Measurements from ENCODE around the gene SLC33A1. TPM values are rescaled to one million over a fixed set of nuclear protein-coding genes. Genes with fewer than 3 reads are reported as not detected.
A peak's percentile ranks its signal among the peaks of the same experiment; 100 is the strongest.
"Not testable (repeated sequence)": the region's sequence is repeated elsewhere in the genome, so short reads cannot be mapped to it uniquely, and the experiment has no call there.

The SLC33A1 gene
- polyA plus RNA-seq, 12 donors, result 13.1 to 20.8 (median 17.6) TPM; not detected in 1

DNA sequence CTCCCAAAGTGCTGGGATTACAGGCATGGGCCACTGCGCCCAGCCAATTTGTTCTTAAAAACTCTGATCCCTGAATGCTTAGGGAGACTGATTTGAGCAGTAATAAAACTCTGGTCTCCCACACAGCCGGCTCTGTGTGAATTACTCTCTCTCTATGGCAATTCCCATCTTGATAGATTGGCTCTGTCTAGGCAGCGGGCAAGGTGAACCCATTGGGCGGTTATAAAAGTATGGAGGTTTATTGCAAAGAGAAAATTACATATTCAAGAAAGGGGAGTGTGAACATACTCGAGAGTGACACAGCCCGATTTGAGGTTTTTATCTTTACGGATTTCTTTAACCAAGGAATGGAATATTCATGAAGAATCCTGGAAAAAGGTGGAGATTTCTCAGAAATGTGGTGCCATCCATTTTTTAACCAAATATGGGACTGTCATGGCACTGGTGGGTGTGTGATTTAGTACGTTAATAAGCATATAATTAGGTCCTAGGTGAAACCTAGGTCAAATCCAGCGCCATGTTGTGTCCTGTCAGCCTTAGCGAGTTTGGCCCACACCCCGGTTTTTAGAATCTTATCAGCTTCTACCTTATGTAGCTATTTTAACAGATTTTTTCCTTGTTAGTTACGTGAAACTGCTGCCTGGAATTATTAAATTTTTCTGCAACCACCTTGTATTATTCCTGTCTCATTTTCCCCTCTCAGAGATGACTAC is 9.0 kb upstream of the SLC33A1 start:
- no peak for DNase-seq

DNA sequence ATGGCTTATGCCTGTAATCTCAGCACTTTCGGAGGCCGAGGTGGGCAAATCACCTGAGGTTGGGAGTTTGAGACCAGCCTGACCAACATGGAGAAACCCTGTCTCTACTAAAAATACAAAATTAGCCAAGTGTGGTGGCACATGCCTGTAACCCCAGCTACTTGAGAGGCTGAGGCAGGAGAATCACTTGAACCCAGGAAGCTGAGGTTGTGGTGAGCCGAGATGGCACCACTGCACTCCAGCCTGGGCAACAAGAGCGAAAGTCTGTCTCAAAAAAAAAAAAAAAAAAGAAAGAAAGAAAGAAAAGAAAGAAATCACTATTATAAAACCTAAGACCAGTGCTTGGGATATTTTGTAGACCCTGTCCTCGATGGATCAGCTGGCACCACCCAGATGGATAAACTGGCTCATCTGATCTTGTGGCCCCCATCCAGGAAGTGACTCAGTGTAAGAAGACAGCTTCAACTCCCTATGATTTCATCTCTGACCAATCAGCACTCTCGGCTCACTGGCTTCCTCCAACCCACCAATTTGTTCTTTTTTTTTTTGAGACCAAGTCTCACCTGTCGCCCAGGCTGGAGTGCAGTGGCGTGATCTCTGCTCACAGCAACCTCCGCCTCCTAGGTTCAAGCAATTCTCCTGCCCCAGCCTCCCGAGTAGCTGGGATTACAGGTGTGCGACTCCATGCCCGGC is 8.2 kb upstream of the SLC33A1 start:
- DNase-seq, result not testable (repeated sequence)

GRCh38 chr3:155861476-155862183 is 7.4 kb upstream of the SLC33A1 start:
- DNase-seq, result no peak

DNA sequence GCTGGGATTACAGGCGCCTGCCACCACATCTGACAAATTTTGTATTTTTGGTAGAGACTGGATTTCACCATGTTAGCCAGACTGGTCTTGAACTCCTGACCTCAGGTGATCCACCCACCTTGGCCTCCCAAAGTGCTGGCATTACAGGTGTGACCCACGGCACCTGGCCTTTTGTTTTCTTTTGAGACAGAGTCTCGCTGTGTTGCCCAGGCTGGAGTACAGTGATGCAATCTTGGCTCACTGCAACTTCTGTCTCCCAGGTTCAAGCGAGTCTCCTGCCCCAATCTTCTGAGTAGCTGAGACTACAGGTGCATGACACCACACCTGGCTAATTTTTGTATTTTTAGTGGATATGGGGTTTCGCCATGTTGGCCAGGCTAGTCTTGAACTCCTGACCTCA is 6.2 kb upstream of the SLC33A1 start:
- not testable (repeated sequence) for DNase-seq

DNA sequence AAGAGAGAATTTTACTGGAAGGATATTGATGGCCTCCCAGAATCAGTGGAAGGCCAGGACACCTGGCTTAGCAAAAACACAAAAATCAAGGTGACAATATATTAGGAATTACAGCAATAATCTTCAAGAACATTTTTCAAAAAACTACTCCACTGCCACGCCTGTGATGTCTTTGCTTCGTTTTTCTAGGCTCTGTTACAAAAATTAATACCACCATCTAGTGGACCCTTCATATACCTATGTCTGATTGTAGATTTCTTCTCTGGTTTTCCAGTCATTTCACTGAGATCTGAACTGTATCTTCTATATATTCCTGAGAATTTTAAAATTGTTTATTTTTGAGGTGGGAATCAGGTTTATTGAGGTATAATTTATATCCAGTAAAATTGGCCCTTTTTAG is 5.6 kb upstream of the SLC33A1 start:
- peak; percentile 27 for DNase-seq

DNA sequence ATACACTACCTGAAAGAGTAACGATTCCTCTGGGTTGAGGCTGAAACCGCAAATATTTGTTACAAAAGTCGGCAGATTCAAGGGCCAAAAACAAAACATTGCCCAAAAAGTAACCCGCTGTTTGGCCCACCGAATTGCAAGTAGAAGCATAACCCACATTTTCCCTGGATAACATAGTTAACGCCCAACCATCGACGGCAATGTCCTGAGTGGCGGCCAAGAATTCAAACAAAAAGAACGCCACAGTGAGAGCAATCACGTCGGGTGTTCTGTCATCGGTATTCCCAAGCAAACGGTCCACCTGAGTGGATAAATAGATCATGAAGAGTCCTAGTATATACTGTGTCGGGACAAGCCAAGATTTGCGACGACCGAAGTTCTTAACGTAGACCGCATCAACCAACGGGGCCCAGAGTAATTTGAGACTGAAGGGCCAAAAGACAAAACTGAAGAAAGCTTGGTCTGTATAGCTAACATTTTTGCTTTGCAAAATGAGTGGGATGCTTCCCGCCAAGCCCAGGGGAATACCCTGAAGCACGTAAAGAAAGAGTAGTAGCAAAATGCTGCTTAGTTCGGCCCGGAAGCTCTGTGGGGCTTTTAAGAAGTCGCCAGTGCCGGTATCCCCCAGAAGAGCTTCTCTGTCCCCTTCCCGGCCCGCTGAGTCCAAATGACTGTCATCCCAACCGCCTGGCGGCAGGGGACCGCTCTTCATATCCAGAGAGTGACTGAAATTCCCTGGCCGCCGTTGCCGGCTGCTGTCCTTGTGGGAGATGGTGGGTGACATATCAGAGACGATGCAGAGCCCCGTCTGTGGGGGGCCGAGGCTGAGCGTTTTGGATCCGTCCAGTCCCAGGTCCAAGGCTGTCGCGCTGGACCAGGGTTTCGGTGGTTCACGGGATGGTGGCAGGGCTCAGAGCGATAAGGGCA is 750 bp downstream of the SLC33A1 start:
- peak; percentile 20 for DNase-seq

- no peak for DNase-seq
Measured at GRCh38 chr3:155852341-155852740, 1.9 kb downstream of the SLC33A1 start.

DNA sequence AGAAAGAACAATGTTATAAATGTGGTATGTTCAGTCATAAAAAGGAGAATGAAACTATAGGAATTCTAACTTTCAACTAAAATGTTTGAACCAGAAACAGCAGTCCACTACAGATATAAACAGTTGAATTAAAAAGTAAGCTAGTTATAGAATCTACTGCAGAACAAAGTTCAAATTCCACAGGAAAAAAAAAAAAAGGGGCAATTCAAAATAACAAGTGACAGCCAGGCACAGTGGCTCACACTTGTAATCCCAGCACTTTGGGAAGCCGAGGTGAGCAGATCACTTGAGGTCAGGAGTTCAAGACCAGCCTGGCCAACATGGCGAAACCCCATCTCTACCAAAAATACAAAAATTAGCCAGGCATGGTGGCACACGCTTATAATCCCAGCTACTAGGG is 4.8 kb downstream of the SLC33A1 start:
- DNase-seq, result not testable (repeated sequence)

DNA sequence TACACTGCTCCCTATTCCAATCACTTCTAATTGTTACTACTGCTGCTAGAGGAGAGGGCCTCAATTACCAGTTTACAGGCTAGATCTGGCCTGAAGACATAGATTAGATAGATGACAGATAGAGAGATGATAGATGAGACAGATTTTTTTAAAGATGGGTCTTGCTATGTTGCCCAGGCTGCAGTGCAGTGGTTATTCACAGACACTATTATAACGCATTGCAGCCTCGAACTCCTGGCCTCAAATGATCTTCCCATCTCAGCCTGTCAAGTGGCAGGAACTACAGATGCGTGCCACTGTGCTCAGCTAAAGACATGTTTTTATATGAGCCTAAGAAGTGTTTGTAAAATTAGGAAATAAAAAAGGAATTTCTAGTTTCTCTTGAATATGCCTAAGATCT is 6.2 kb downstream of the SLC33A1 start:
- DNase-seq, result no peak

GRCh38 chr3:155846119-155846518 is 8.1 kb downstream of the SLC33A1 start:
- DNase-seq, result no peak

GRCh38 chr3:155843569-155843968 is 10.7 kb downstream of the SLC33A1 start:
- no peak for DNase-seq

DNA sequence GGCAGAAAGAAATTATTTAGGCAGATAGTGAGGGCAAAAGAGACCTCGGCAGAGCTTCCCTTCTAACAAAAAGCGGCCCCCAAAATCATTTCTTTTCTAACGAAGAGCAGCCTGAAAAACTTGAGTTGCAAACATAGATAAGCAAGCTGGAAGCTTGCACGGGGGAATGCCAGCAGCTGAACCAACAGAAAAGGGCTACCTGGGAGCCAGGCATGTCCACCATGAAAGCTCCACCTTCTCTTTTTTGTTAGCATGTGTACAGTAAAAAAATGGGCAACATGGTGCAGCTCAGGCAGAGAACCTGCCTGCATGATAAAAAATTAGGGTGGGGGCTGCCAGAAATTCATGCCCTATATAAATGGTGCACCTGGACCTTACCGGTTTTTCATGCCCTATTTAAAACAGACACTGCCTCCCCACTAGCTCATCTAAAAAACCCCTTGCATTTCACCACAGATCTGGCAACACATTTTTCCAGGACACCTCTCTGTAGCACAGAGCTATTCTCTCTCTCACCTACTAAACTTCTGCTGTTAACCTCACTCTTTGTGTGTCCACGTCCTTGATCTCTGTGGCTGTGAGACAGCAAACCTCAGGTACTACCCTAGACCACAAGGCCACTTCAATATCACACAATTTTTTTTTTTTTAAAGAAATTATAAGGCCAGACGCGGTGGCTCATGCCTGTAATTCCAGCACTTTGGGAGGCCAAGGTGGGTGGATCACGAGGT is 18.7 kb downstream of the SLC33A1 start:
- DNase-seq, result no peak

GRCh38 chr3:155828490-155829098 is 25.6 kb downstream of the SLC33A1 start:
- not testable (repeated sequence) for DNase-seq

DNA sequence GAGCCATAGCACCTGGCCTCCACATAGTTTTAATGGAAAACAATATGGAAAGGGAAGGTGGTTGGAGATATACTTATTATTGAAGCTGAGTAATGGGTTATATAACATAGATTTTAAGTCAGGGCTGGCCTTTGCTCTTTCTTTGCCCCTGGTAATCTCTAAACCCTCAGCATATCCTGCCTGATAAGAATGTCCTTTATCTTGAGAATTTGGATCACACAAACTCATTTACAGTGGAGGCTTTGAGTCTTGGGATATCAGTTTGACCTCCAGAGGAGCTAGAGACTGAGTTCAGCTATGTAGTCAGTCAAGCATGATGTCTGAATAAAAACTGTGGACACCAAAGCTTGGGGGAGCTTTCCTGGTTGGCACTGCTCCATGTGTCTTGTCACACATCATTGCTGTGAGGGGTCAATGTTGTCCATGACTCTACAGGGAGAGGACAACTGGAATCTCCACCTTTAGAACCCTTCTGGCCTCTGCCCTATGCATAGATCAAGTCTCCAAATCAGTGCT is 39.1 kb downstream of the SLC33A1 start:
- DNase-seq, result no peak

- not testable (repeated sequence) for DNase-seq
Measured at GRCh38 chr3:155813224-155813623, 41.0 kb downstream of the SLC33A1 start.

- no peak for DNase-seq
Measured at GRCh38 chr3:155809181-155809580, 45.0 kb downstream of the SLC33A1 start.

GRCh38 chr3:155807823-155808222 is 46.4 kb downstream of the SLC33A1 start:
- no peak for DNase-seq

DNA sequence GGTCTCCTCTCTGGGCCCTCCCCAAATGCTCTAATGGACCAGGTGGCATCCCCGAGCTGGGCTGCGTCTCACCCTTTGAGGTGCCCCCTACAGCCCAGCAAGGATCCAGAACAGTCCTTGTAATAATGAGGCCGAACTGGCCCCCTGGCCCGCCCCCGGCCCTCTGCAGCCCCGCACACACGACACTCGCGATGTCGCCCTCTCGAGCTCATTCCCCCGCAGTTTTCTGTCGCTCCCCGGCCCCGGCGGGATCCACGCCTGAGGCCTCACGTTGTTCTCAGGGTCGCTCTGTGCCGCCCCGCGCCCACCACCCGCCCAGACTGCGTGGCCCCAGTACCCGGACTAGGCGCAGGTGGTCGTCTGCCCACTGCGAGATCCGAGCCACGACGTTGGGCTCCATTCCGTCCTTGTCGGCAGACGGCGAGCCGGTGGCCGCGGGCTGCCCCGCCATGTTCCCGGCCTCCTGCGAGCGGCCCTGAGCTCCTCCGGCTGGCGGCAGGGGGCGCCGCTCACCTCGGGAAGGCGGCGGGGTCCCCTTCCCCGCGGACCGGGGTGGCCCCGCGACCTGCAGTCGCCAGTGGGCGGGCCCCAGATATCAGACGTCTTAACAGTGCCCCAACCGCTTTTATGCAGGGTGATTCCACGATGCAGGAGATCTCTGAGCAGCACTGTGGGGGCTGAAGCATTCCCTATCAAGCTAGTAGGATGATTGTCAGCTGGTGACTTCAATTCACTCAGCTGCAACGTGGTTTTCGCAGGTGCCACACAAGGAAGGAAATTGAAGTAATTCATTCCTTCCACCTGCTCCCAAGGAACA is 48.2 kb downstream of the SLC33A1 start, which contains the start of gene C3orf33:
Gene C3orf33, minus strand, starts transcription at position 477 of the 817 bp plus-strand sequence. Its CDS starts 26 bp downstream, at position 451.
- DNase-seq, result peak; percentile 65

- no peak for DNase-seq
Measured at GRCh38 chr3:155805204-155805801, 48.9 kb downstream of the SLC33A1 start.
